HG03280 (cell line): Measurements from ENCODE around the gene HSPA6.
A peak's percentile ranks its signal among the peaks of the same experiment; 100 is the strongest.
"Not testable (repeated sequence)": the region's sequence is repeated elsewhere in the genome, so short reads cannot be mapped to it uniquely, and the experiment has no call there.

ENCODE experiments used
- ATAC-seq: cut with Tn5 transposase; IDR thresholded peaks from one replicate; pipeline ENCODE4 v1.9.1; 2021; ENCODE audit warnings: mild to moderate bottlenecking, moderate library complexity; ENCODE audit not compliant: unreplicated experiment

HSPA6 gene

GRCh38 chr1:161502641-161503393 is 21.5 kb upstream of the HSPA6 start:
- no peak for ATAC-seq

GRCh38 chr1:161503394-161503748 is 21.0 kb upstream of the HSPA6 start:
- no peak for ATAC-seq

- no peak for ATAC-seq
These were observed 18.7 kb upstream of the HSPA6 start for GRCh38 chr1:161505686-161506085.

GRCh38 chr1:161506336-161507223 is 17.8 kb upstream of the HSPA6 start:
- ATAC-seq, result no peak

- no peak for ATAC-seq
These were observed 13.9 kb upstream of the HSPA6 start for GRCh38 chr1:161510477-161510876.

- ATAC-seq, result no peak
These were observed 13.2 kb upstream of the HSPA6 start for GRCh38 chr1:161511018-161511755.

- no peak for ATAC-seq
These were observed 12.6 kb upstream of the HSPA6 start for GRCh38 chr1:161511756-161512060.

- ATAC-seq, result not testable (repeated sequence)
These were observed 11.5 kb upstream of the HSPA6 start for GRCh38 chr1:161512636-161513447.

- not testable (repeated sequence) for ATAC-seq
These were observed 10.9 kb upstream of the HSPA6 start for GRCh38 chr1:161513448-161513780.

- ATAC-seq, result not testable (repeated sequence)
These were observed 10.4 kb upstream of the HSPA6 start for GRCh38 chr1:161513953-161514352.

GRCh38 chr1:161523041-161523816 is 1.1 kb upstream of the HSPA6 start:
- not testable (repeated sequence) for ATAC-seq

GRCh38 chr1:161524742-161525291 is 477 bp downstream of the HSPA6 start:
- ATAC-seq, result peak; percentile 4

GRCh38 chr1:161525321-161525720 is 981 bp downstream of the HSPA6 start:
- not testable (repeated sequence) for ATAC-seq

- ATAC-seq, result not testable (repeated sequence)
These were observed 1.6 kb downstream of the HSPA6 start for GRCh38 chr1:161525918-161526317.

- ATAC-seq, result not testable (repeated sequence)
These were observed 4.2 kb downstream of the HSPA6 start for GRCh38 chr1:161528550-161528949.

GRCh38 chr1:161529463-161530104 is 5.2 kb downstream of the HSPA6 start:
- not testable (repeated sequence) for ATAC-seq

GRCh38 chr1:161530158-161530557 is 5.8 kb downstream of the HSPA6 start:
- peak; percentile 46 for ATAC-seq

- ATAC-seq, result peak; percentile 78
These were observed 6.6 kb downstream of the HSPA6 start for GRCh38 chr1:161530671-161531641.
